Spleen (tissue), 11 donors: ENCODE data around the gene GDPD5. TPM values are rescaled to one million over a fixed set of nuclear protein-coding genes. Genes with fewer than 3 reads are reported as not detected.

ENCODE experiments used
- DNase-seq: peaks from one replicate; pipeline ENCODE4 v3.0.0-alpha.2; 2020
- H3K27ac ChIP-seq, 8 donors: fragments of 200-600 bp; sonication (generic) in 7 of 8; 1 replicate in 4 of 8; 2 replicates in 4 of 8; pipeline versions ENCODE4 v1.5.0 to v1.8.0; 2016 to 2021; ENCODE audit warnings: inconsistent platforms in 4 of 8, mild to moderate bottlenecking in 4 of 8, moderate library complexity in 1 of 8
- H3K27me3 ChIP-seq, 7 donors: fragments of 200-600 bp; sonication (generic) in 6 of 7; replicated peaks in 1 of 7; 1 replicate in 4 of 7; 2 replicates in 3 of 7; pipeline versions ENCODE4 v1.5.0 to v1.8.0; 2016 to 2021; ENCODE audit warnings: inconsistent platforms in 3 of 7, mild to moderate bottlenecking in 1 of 7
- H3K36me3 ChIP-seq, 6 donors: fragments of 200-600 bp; sonication (generic) in 5 of 6; 1 replicate in 4 of 6; 2 replicates in 2 of 6; pipeline versions ENCODE4 v1.5.0 to v1.8.0; 2016 to 2021; ENCODE audit warnings: inconsistent platforms in 2 of 6
- H3K4me1 ChIP-seq, 6 donors: fragments of 200-600 bp; sonication (generic) in 5 of 6; 1 replicate in 3 of 6; 2 replicates in 3 of 6; pipeline versions ENCODE4 v1.5.0 to v1.8.0; 2016 to 2021; ENCODE audit warnings: inconsistent platforms in 3 of 6
- H3K4me3 ChIP-seq, 8 donors: fragments of 200-600 bp; sonication (generic) in 7 of 8; 1 replicate in 4 of 8; 2 replicates in 4 of 8; pipeline versions ENCODE4 v1.5.0 to v1.8.0; 2016 to 2021; ENCODE audit warnings: inconsistent platforms in 4 of 8, mild to moderate bottlenecking in 4 of 8, moderate library complexity in 2 of 8
- H3K9me3 ChIP-seq, 8 donors: fragments of 200-600 bp; sonication (generic) in 7 of 8; 1 replicate in 4 of 8; 2 replicates in 4 of 8; pipeline versions ENCODE4 v1.5.0 to v1.8.0; 2016 to 2021; ENCODE audit warnings: inconsistent platforms in 4 of 8
- POLR2A ChIP-seq, 3 donors: fragments of 450-650 bp; IDR thresholded peaks; one replicate each; pipeline ENCODE4 v1.5.1; 2017; ENCODE audit warnings: antibody characterized with exemption in 3 of 3, mild to moderate bottlenecking in 1 of 3
- POLR2AphosphoS5 ChIP-seq, 3 donors: sonication (generic); formaldehyde crosslinking; IDR thresholded peaks; one replicate each; pipeline ENCODE4 v1.5.1; 2017; ENCODE audit warnings: antibody characterized with exemption in 3 of 3
- WGBS, 5 donors: extraction: QIAGEN DNeasy Blood & Tissue Kit in 3 of 5; methylation state at CpG; one replicate each; pipeline versions ENCODE4 v1.1.5 to v1.1.7; 2013 to 2018; 5-methylcytosine and 5-hydroxymethylcytosine counted together
- intact Hi-C: fragments of 100-400 bp; cut with DNase I; formaldehyde crosslinking; loops from one replicate; pipeline ENCODE4 v1.15.0; 2023; ENCODE audit warnings: low total_unique reads
- polyA plus RNA-seq, 3 donors: library from polyadenylated mRNA; stranded (reverse); fragments of 200-250 nt; gene quantifications; one replicate each; pipeline ENCODE4 v1.2.1, GENCODE V29; 2013
- total RNA-seq, 7 donors: library from RNA; depleted of rRNA in 3 of 7; stranded (reverse); fragments of >200 nt in 3 of 7; fragmentation: NEBNext Ultra II Directional in 4 of 7; extraction: Animal tissue kit (Norgen Biotek cat#: 25700) in 4 of 7; gene quantifications; one replicate each; pipeline versions ENCODE4 v1.1.0 to v1.2.1, GENCODE V29; 2016 to 2021
- TF ChIP-seq, protein P1 (sequence below), 11 experiments: fragments of 200-600 bp in 7 of 11; fragments of 450-650 bp in 4 of 11; sonication (generic) in 4 of 11; IDR thresholded peaks in 8 of 11; conservative IDR thresholded peaks in 3 of 11; 1 replicate in 7 of 11; 2 replicates in 4 of 11; pipeline versions ENCODE4 v1.4.0 to v1.8.0; 2016 to 2021; ENCODE audit warnings: antibody characterized with exemption in 11 of 11, inconsistent platforms in 4 of 11, mild to moderate bottlenecking in 1 of 11
- donor health status: healthy with polysubstance abuse.
- donor health status: DM: no; HTN: no; CAD: no; lungs with moderate emphysema.
- donor health status: DM: no; HTN: no; CAD: no.
- donor health status: Bipolar disorder and iron deficiency.
- donor health status: healthy.
- donor health status: DM: no; HTN: no; CAD: no.
- donor health status: DM: yes; HTN: yes; CAD: no.

GDPD5 gene
- total and polyA plus RNA-seq, 10 donors, result 44.6 to 273 (median 146) TPM

DNA sequence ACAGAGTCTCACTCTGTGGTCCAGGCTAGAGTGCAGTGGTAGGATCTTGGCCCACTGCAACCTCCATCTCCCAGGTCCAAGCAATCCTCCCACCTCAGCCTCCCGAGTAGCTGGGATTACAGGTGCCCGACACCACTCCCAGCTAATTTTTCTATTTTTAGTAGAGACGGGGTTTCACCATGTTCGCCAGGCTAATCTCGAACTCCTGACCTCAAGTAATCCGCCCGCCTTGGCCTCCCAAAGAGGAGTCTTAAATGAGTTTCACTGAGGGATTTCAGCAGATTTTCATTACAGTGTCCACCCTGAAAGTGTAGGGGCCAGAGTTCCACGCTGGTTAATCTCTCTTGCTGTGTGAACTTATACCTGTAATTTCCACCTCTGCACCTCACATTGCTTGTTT lies 126.8 kb downstream of the GDPD5 start:
- 72 to 85% (median 83%) methylated on average over 8 of the region's 8 CpGs for WGBS, 5 donors
- Histone ChIP-seq H3K27me3 (no peaks in the 10 kb centered on the region), H3K4me3 (peak overlapping the region in 2 of 8 donors; percentile 59 to 95), H3K9me3 (no peaks in the 10 kb centered on the region), H3K4me1 (peaks cover 22 to 68% (median 49%) of the 10 kb centered on the region in 6 donors), H3K36me3 (peaks cover 0 to 34% (median 33%) of the 10 kb centered on the region in 6 donors), H3K27ac (peak overlapping the region in 4 of 8 donors; percentile 93 to 97 (median 95))
- intact Hi-C loops, result no loop called here
- peak; percentile 71 for DNase-seq
- TF ChIP-seq, protein P1, sequence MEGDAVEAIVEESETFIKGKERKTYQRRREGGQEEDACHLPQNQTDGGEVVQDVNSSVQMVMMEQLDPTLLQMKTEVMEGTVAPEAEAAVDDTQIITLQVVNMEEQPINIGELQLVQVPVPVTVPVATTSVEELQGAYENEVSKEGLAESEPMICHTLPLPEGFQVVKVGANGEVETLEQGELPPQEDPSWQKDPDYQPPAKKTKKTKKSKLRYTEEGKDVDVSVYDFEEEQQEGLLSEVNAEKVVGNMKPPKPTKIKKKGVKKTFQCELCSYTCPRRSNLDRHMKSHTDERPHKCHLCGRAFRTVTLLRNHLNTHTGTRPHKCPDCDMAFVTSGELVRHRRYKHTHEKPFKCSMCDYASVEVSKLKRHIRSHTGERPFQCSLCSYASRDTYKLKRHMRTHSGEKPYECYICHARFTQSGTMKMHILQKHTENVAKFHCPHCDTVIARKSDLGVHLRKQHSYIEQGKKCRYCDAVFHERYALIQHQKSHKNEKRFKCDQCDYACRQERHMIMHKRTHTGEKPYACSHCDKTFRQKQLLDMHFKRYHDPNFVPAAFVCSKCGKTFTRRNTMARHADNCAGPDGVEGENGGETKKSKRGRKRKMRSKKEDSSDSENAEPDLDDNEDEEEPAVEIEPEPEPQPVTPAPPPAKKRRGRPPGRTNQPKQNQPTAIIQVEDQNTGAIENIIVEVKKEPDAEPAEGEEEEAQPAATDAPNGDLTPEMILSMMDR (IDR thresholded peaks at IDR 0.05 in 8 of 11, conservative IDR thresholded peaks at IDR 0.05 in 3 of 11), result no peak
- no peak for TF ChIP-seq POLR2A (IDR thresholded peaks at IDR 0.05)
- no peak for TF ChIP-seq POLR2AphosphoS5 (IDR thresholded peaks at IDR 0.05)

DNA sequence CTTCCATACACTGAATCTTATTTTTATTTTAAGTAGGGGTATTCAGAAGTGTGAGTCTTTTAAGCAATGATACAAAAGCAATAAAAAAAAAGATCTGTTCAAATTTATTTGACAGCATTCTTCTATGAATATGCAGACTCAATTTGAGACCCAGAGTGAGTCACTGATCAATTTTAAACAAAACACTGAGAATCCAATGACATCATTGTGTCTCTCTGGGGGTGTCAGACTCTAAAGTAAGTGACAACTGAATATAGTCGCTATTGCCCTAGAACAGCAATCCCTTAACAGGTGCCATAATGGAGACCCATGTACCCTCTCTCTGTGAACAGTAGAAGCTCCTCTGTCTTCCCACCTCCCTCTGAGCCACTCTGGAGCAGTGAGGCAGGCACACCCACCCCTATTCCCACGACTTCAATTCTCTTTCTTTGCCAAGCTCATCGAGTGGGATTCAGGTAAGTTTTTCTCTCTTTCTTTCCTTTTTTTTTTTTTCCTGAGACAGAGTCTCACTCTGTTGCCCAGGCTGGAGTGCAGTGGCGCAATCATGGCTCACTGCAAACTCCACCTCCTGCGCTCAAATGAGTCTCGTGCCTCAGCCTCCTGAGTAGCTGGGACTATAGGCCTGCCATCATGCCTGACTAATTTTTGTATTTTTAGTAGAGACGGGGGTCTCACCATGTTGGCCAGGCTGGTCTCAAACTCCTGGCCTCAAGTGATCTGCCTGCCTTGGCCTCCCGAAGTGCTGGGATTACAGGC lies 131.5 kb downstream of the GDPD5 start:
- TF ChIP-seq, protein P1 (IDR thresholded peaks at IDR 0.05 in 8 of 11, conservative IDR thresholded peaks at IDR 0.05 in 3 of 11), result no peak
- TF ChIP-seq POLR2AphosphoS5 (IDR thresholded peaks at IDR 0.05) (no peak), POLR2A (IDR thresholded peaks at IDR 0.05) (no peak)
- intact Hi-C loops, result loop anchor here (5.0 kb wide), 1 partner anchor 138 kb away; no protein-coding TSS in a partner anchor
- 75 to 89% (median 84%) methylated on average over 8 of the region's 8 CpGs for WGBS, 5 donors
- DNase-seq, result no peak
- peak overlapping the region in 5 of 8 donors; percentile 51 to 75 (median 62) for H3K27ac ChIP-seq
- peaks cover 0 to 6% (median 0%) of the 10 kb centered on the region in 7 donors for H3K27me3 ChIP-seq
- H3K9me3 ChIP-seq, result no peaks in the 10 kb centered on the region
- no peak overlapping the region for H3K4me3 ChIP-seq
- peaks cover 0 to 31% (median 10%) of the 10 kb centered on the region in 6 donors for H3K4me1 ChIP-seq
- H3K36me3 ChIP-seq, result no peaks in the 10 kb centered on the region

DNA sequence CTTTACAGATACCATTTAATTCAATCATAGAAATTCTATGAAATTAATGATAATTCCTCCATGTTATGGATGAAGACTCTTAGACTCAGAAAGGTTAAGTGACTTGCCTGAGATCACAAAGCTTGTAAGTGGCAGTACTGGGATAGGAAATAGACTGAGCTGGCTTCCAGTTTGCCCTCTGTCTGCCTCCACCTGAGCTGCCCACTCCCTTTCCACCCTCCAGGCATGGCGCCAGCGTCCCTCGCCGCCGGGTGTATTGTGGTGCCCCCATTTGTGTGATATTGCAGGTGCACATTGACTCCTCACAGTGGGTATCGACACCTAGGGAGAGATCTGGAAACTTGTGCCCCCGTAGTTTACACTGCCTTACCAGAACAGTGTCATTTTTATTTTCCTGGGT lies 135.8 kb downstream of the GDPD5 start:
- TF ChIP-seq, protein P1 (IDR thresholded peaks at IDR 0.05 in 8 of 11, conservative IDR thresholded peaks at IDR 0.05 in 3 of 11), result no peak
- no peak for TF ChIP-seq POLR2A (IDR thresholded peaks at IDR 0.05)
- H3K27me3 ChIP-seq, result peaks cover 0 to 10% (median 0%) of the 10 kb centered on the region in 7 donors
- peak; percentile 58 for DNase-seq
- peaks cover 0 to 21% (median 11%) of the 10 kb centered on the region in 6 donors for H3K4me1 ChIP-seq
- WGBS, 5 donors, result 84 to 93% (median 86%) methylated on average over 7 of the region's 7 CpGs
- no peak overlapping the region for H3K4me3 ChIP-seq
- H3K27ac ChIP-seq, result no peak overlapping the region
- intact Hi-C loops, result loop anchor here (5.0 kb wide), 1 partner anchor 142 kb away; no protein-coding TSS in a partner anchor
- H3K36me3 ChIP-seq, result no peaks in the 10 kb centered on the region
- no peaks in the 10 kb centered on the region for H3K9me3 ChIP-seq

DNA sequence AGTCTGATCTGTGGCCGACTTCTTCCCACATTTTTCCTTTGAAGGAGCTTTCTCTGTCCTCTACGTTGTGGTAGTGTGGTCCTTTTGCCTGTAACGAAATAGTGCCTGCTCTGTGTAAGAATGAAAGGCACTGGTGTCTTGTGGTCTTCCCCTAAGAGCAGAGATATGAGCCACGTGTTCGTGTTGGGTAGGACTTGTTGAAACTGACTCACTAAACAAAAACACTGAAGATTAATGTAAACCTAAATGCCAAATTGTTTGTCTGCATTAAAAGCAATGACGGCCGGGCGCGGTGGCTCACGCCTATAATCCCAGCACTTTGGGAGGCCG lies 136.5 kb downstream of the GDPD5 start:
- Histone ChIP-seq H3K4me3 (no peak overlapping the region), H3K4me1 (peaks cover 1 to 23% (median 16%) of the 10 kb centered on the region in 6 donors), H3K9me3 (no peaks in the 10 kb centered on the region), H3K27ac (peak overlapping the region in 5 of 8 donors; percentile 53 to 77 (median 64)), H3K36me3 (no peaks in the 10 kb centered on the region), H3K27me3 (peaks cover 0 to 10% (median 0%) of the 10 kb centered on the region in 7 donors)
- 70 to 82% (median 77%) methylated on average over 11 of the region's 11 CpGs for WGBS, 5 donors
- intact Hi-C loops, result no loop called here
- TF ChIP-seq POLR2AphosphoS5 (IDR thresholded peaks at IDR 0.05) (no peak), POLR2A (IDR thresholded peaks at IDR 0.05) (no peak)
- TF ChIP-seq, protein P1 (IDR thresholded peaks at IDR 0.05 in 8 of 11, conservative IDR thresholded peaks at IDR 0.05 in 3 of 11), result no peak
- peak; percentile 45 for DNase-seq
